Measurements from ENCODE around the gene WDR82. TPM values are rescaled to one million over a fixed set of nuclear protein-coding genes. Genes with fewer than 3 reads are reported as not detected.

Gene WDR82
- total and polyA plus RNA-seq, 9 of the 15 experiments (the other 6 are each of a cell fraction or from before 2014, with no cell fraction given): 6.4 to 62.9 (median 37.1) TPM

DNA sequence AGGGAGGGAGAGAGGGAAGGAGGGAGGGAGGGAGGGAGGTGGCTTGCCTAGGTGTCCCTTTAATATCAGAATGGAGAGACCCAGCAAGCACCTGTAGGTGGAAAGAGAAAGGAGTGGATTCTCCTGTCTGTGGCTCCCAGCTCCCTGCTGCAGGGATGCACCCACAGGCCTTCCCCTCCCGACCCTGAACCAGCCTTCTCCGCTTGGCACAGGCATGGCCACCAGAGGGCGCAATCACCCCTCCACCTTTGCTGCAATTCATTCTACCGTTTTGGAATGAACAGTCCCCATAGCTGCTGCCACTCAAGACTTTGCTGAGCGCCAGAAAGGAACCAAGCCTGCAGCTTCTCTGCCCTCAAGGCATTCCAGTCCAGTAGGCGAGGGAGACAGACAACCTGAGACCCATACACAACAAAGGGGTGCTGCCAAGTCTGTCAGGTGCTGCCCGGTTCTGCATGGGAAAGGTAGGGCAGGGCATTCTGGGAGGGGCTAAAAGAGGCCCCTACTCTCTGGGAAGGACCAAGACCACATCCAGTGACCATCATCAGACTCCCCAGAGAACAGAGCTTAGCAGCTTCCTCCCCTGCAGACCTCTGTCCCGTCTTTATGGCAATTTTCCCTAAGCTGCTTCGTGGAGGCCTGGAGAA, 57.9 kb downstream of the WDR82 start:
- CTCF ChIA-PET (ENCODE audit: low intra/inter-chr PET ratio): interaction anchor here (1.0 kb wide), 1 partner anchor 166 kb away, joined by 3 read pairs; no protein-coding TSS in a partner anchor
- TF ChIP-seq ZNF140 (CRISPR knock-in tag; IDR thresholded peaks at IDR 0.05): no peak
- TF ChIP-seq SMARCE1 (IDR thresholded peaks at IDR 0.05): no peak
- TF ChIP-seq ETS2 (tag; IDR thresholded peaks at IDR 0.05; ENCODE audit: borderline replicate concordance, poor library complexity, severe bottlenecking): no peak
- peak; percentile 46; the same call in 1 of the 2 replicates for TF ChIP-seq STAG1 (CRISPR knock-in tag; IDR thresholded peaks at IDR 0.05; ENCODE audit: borderline replicate concordance)
- 0 out of 2 replicates have a peak, but pooled peaks have one; percentile 16 for TF ChIP-seq CREM (IDR thresholded peaks at IDR 0.05; ENCODE audit: low read depth)
- TF ChIP-seq BDP1 (IDR thresholded peaks at IDR 0.05; ENCODE audit: insufficient read depth, insufficient read length): no peak
- 0 out of 4 replicates have a peak, but pooled peaks of 1 of the 2 experiments have one; percentile 27 for TF ChIP-seq RCOR1 (IDR thresholded peaks at IDR 0.05; ENCODE audit: borderline replicate concordance in 1 of 2, low read depth in 2 of 2, low read length in 2 of 2)
- no peak for TF ChIP-seq SLC30A9 (CRISPR knock-in tag; IDR thresholded peaks at IDR 0.05)
- TF ChIP-seq ZNF41 (CRISPR knock-in tag; conservative IDR thresholded peaks at IDR 0.05): no peak
- TF ChIP-seq, protein P1, sequence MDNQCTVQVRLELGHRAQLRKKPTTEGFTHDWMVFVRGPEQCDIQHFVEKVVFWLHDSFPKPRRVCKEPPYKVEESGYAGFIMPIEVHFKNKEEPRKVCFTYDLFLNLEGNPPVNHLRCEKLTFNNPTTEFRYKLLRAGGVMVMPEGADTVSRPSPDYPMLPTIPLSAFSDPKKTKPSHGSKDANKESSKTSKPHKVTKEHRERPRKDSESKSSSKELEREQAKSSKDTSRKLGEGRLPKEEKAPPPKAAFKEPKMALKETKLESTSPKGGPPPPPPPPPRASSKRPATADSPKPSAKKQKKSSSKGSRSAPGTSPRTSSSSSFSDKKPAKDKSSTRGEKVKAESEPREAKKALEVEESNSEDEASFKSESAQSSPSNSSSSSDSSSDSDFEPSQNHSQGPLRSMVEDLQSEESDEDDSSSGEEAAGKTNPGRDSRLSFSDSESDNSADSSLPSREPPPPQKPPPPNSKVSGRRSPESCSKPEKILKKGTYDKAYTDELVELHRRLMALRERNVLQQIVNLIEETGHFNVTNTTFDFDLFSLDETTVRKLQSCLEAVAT (IDR thresholded peaks at IDR 0.05): no peak
- TF ChIP-seq RREB1 (CRISPR knock-in tag; IDR thresholded peaks at IDR 0.05): no peak
- TF ChIP-seq SP1 (CRISPR knock-in tag; IDR thresholded peaks at IDR 0.05): no peak
- peak; percentile 74; the same call in 1 of the 2 replicates for TF ChIP-seq XRCC5 (IDR thresholded peaks at IDR 0.05; ENCODE audit: low read depth, low read length)

More for the DNA sequence above, 57.9 kb downstream of the WDR82 start:
- Histone ChIP-seq H3K4me2 (ENCODE audit: insufficient read depth, low read length) (no peak overlapping the region), H3K4me3 (no peak overlapping the region), H3K27me3 (ENCODE audit: control insufficient read depth in 2 of 2, insufficient read depth in 2 of 2, low read length in 2 of 2) (no peaks in the 10 kb centered on the region), H3K4me1 (replicated peaks in 1 of 2; ENCODE audit: control insufficient read depth in 2 of 2, insufficient read depth in 2 of 2, low read length in 2 of 2) (peaks cover 27 to 52% of the 10 kb centered on the region in 2 experiments), H3K9me1 (ENCODE audit: control insufficient read depth, insufficient read depth, low read length) (no peaks in the 10 kb centered on the region), H3K79me2 (ENCODE audit: control insufficient read depth, insufficient read depth, low read length) (no peaks in the 10 kb centered on the region), H3K9ac (ENCODE audit: insufficient read depth in 1 of 2, low read depth in 2 of 2, low read length in 2 of 2) (peak overlapping the region in 1 of 2 experiments; percentile 58; a peak in 1 of 4 replicates), H4K20me1 (replicated peaks; ENCODE audit: control insufficient read depth, insufficient read depth, low read length) (no peaks in the 10 kb centered on the region), H2AFZ (ENCODE audit: low read depth, low read length) (peak overlapping the region; percentile 37; the same call in 1 of the 2 replicates), H3K36me3 (ENCODE audit: control insufficient read depth, insufficient read depth, low read length) (no peaks in the 10 kb centered on the region; the same call in 2 of the 3 replicates), H3K27ac (ENCODE audit: extremely low read depth, low read depth, low read length) (no peak overlapping the region), H3K9me3 (replicated peaks; ENCODE audit: control insufficient read depth, insufficient read depth, low read depth, low read length) (no peaks in the 10 kb centered on the region)
- in situ Hi-C loops (cut with MboI): no loop called here
- intact Hi-C loops (cut with micrococcal nuclease): loop anchor here (5.0 kb wide), 3 partner anchors 167 to 227 kb away; partner anchors contain the start of gene SEMA3G
- FAIRE-seq (peak; percentile 94), ATAC-seq (peak; percentile 91), DNase-seq (ENCODE audit: extremely low read depth in 1 of 4, low spot score in 3 of 4) (peak; percentile 75 to 82 (median 78))
- POLR2A ChIA-PET: interaction anchor here (1.0 to 1.8 kb wide), 6 partner anchors 13 to 234 kb away, joined by 3 to 7 read pairs (median 4); partner anchors contain the start of gene TNNC1
- no TSS peak for BruUV-seq (replicated peaks)
- WGBS (ENCODE audit: insufficient coverage, low coverage, missing lambda C conversion rate): 20% methylated on average over 7 of the region's 9 CpGs
